Measurements from ENCODE around the gene RIOK1. TPM values are rescaled to one million over a fixed set of nuclear protein-coding genes. Genes with fewer than 3 reads are reported as not detected.

RIOK1 gene
- polyA plus RNA-seq, 3 donors, result 7.7 to 14.6 (median 8.8) TPM

DNA sequence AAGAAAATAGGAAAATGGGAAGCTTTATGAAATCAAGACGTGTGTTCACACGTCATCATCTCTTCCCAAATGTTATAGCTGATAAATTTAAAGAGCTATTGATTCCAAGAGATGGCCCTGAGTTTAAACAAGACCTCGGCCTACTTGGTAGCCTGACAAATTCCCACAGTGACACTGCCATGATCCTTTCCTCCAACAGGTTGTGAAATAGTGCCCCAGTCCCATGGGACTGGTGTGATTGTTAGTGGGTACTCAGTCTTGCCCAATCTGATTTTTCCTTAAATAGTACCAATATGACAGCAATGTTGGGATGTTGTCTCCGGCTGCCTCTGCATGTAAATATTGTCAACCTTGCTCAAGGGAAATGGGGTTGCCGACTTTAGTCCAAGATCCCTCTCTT lies 34.5 kb downstream of the RIOK1 start:
- H3K4me1 Mint-ChIP-seq, result peaks cover 2% of the 10 kb centered on the region
- H3K4me1 ChIP-seq (ENCODE audit: control insufficient read depth in 1 of 2, insufficient read depth in 2 of 2, low read length in 2 of 2), result no peaks in the 10 kb centered on the region
- peaks cover 11 to 22% of the 10 kb centered on the region in 2 donors for H3K36me3 Mint-ChIP-seq
- TF ChIP-seq, protein P1, sequence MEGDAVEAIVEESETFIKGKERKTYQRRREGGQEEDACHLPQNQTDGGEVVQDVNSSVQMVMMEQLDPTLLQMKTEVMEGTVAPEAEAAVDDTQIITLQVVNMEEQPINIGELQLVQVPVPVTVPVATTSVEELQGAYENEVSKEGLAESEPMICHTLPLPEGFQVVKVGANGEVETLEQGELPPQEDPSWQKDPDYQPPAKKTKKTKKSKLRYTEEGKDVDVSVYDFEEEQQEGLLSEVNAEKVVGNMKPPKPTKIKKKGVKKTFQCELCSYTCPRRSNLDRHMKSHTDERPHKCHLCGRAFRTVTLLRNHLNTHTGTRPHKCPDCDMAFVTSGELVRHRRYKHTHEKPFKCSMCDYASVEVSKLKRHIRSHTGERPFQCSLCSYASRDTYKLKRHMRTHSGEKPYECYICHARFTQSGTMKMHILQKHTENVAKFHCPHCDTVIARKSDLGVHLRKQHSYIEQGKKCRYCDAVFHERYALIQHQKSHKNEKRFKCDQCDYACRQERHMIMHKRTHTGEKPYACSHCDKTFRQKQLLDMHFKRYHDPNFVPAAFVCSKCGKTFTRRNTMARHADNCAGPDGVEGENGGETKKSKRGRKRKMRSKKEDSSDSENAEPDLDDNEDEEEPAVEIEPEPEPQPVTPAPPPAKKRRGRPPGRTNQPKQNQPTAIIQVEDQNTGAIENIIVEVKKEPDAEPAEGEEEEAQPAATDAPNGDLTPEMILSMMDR (IDR thresholded peaks at IDR 0.05), result no peak
- no peak for DNase-seq
- no peak overlapping the region for H3K27ac ChIP-seq (ENCODE audit: low read depth in 1 of 2, low read length in 2 of 2)
- no peak overlapping the region for H3K4me3 ChIP-seq (replicated peaks in 1 of 3; ENCODE audit: low read depth in 2 of 3, low read length in 3 of 3)
- intact Hi-C loops (cut with micrococcal nuclease), result loop anchor here in 1 of 2 donors (10.0 kb wide), 1 partner anchor 191 kb away; no protein-coding TSS in a partner anchor
- peaks cover 0 to 2% (median 0%) of the 10 kb centered on the region in 3 donors for H3K27me3 Mint-ChIP-seq (ENCODE audit: low read depth in 3 of 3)
- H3K79me2 ChIP-seq (ENCODE audit: insufficient read depth, low read length), result no peaks in the 10 kb centered on the region
- H3K4me2 ChIP-seq (replicated peaks; ENCODE audit: extremely low read depth, low read length, poor library complexity, severe bottlenecking), result no peak overlapping the region
- no peak overlapping the region for H3K27ac Mint-ChIP-seq
- H2AFZ ChIP-seq (ENCODE audit: insufficient read depth, low read depth, low read length, poor library complexity, severe bottlenecking), result no peak overlapping the region
- H3K9ac ChIP-seq (ENCODE audit: insufficient read depth, low read length, poor library complexity, severe bottlenecking), result no peak overlapping the region
- H4K20me1 ChIP-seq (ENCODE audit: insufficient read depth, low read length), result no peaks in the 10 kb centered on the region
- H3K36me3 ChIP-seq (replicated peaks in 1 of 2; ENCODE audit: control insufficient read depth in 1 of 2, insufficient read depth in 2 of 2, low read length in 2 of 2), result peaks cover 0 to 7% of the 10 kb centered on the region in 2 donors
- no CpG with 5 or more reads among the region's 5 CpGs for WGBS (ENCODE audit: insufficient coverage)
- H3K9me3 ChIP-seq (replicated peaks in 1 of 2; ENCODE audit: control insufficient read depth in 1 of 2, insufficient read depth in 1 of 2, low read length in 2 of 2), result no peaks in the 10 kb centered on the region
- H3K27me3 ChIP-seq (ENCODE audit: control insufficient read depth in 2 of 2, insufficient read depth in 2 of 2, low read length in 2 of 2), result no peaks in the 10 kb centered on the region
- no peak overlapping the region for H3K4me3 Mint-ChIP-seq
- peaks cover 0 to 6% (median 0%) of the 10 kb centered on the region in 7 donors for H3K9me3 Mint-ChIP-seq

DNA sequence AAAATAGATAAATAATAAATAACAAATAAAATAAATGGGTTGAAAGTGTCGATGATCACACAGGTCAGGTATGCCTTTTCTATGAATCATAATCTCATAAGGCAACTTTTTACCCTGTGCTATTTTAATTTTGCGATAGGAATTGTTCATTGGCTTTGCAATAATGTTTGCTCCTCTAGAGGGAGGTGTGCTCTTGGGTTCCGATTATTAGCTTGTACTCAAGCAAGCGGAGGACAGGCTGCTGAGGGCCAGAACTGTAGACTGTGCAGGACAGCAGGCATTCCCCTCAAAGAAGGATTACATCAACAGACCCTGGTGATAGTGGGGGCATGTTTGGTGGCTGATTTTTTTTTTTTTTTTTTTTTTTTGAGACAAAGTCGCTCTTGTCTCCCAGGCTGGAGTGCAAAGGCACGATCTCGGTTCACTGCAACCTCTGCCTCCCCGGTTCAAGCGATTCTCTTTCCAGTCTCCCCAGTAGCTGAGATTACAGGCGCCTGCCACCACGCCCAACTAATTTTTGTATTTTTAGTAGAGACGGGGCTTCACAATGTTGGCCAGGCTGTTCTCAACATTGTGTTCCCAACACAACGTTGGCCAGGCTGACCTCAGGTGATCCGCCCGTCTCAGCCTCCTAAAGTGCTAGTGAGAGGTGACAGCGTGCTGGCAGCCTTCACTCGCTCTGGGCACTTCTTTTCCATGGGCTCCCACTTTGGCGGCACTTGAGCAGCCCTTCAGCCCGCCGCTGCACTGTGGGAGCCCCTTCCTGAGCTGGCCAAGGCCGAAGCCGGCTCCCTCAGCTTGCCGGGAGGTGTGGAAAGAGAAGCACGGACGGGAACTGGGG lies 35.6 kb downstream of the RIOK1 start:
- no peaks in the 10 kb centered on the region for H3K4me1 ChIP-seq (ENCODE audit: control insufficient read depth in 1 of 2, insufficient read depth in 2 of 2, low read length in 2 of 2)
- H3K4me1 Mint-ChIP-seq, result peaks cover 2% of the 10 kb centered on the region
- intact Hi-C loops (cut with micrococcal nuclease), result loop anchor here in 1 of 2 donors (10.0 kb wide), 1 partner anchor 190 kb away; no protein-coding TSS in a partner anchor

More for the DNA sequence above, 35.6 kb downstream of the RIOK1 start:
- Histone ChIP-seq H3K36me3 (replicated peaks in 1 of 2; ENCODE audit: control insufficient read depth in 1 of 2, insufficient read depth in 2 of 2, low read length in 2 of 2) (no peaks in the 10 kb centered on the region), H3K4me3 (replicated peaks in 1 of 3; ENCODE audit: low read depth in 2 of 3, low read length in 3 of 3) (no peak overlapping the region), H3K27me3 (ENCODE audit: control insufficient read depth in 2 of 2, insufficient read depth in 2 of 2, low read length in 2 of 2) (no peaks in the 10 kb centered on the region), H3K4me2 (replicated peaks; ENCODE audit: extremely low read depth, low read length, poor library complexity, severe bottlenecking) (no peak overlapping the region), H3K27ac (ENCODE audit: low read depth in 1 of 2, low read length in 2 of 2) (no peak overlapping the region), H2AFZ (ENCODE audit: insufficient read depth, low read depth, low read length, poor library complexity, severe bottlenecking) (no peak overlapping the region), H3K9ac (ENCODE audit: insufficient read depth, low read length, poor library complexity, severe bottlenecking) (no peak overlapping the region), H3K79me2 (ENCODE audit: insufficient read depth, low read length) (no peaks in the 10 kb centered on the region), H3K9me3 (replicated peaks in 1 of 2; ENCODE audit: control insufficient read depth in 1 of 2, insufficient read depth in 1 of 2, low read length in 2 of 2) (no peaks in the 10 kb centered on the region), H4K20me1 (ENCODE audit: insufficient read depth, low read length) (no peaks in the 10 kb centered on the region)
- Mint-ChIP-seq H3K27ac (no peak overlapping the region), H3K4me3 (no peak overlapping the region), H3K36me3 (peaks cover 4 to 12% of the 10 kb centered on the region in 2 donors), H3K27me3 (ENCODE audit: low read depth in 3 of 3) (peaks cover 0 to 2% (median 0%) of the 10 kb centered on the region in 3 donors), H3K9me3 (peaks cover 0 to 6% (median 0%) of the 10 kb centered on the region in 7 donors)
- TF ChIP-seq, protein P1 (IDR thresholded peaks at IDR 0.05), result peak; percentile 32
- peak in 2 of 3 donors; percentile 19 to 33 for DNase-seq
- 94% methylated on average over 22 of the region's 25 CpGs for WGBS (ENCODE audit: insufficient coverage)

Measured in CD14-positive monocyte (primary cell).